WTC11 (cell line): ENCODE results near the gene RXFP3. TPM values are rescaled to one million over a fixed set of nuclear protein-coding genes. Genes with fewer than 3 reads are reported as not detected.

Source experiments
- ATAC-seq: fragments of 200-7000 bp; cut with Tn5 transposase; 2 replicates; pipeline ENCODE4 v1.10.0; 2021; ENCODE audit warnings: mild to moderate bottlenecking, moderate library complexity
- CTCF ChIA-PET: fragments of 300-600 bp; sonication (Branson Sonifier 250); formaldehyde crosslinking; loops from one replicate; lab custom pipeline; 2021; ENCODE audit warnings: antibody characterized with exemption; lab: Charles Lee
- POLR2A ChIA-PET: fragments of 350-600 bp; sonication (Branson Sonifier 250); formaldehyde crosslinking; loops from one replicate; lab custom pipeline; 2021; ENCODE audit warnings: antibody characterized with exemption; lab: Charles Lee
- DNase-seq: peaks from one replicate; pipeline ENCODE4 v3.0.0; 2021; ENCODE audit warnings: low spot score
- H3K27ac Mint-ChIP-seq: 2 replicates; pipeline ENCODE4 v1.8.0; 2021; ENCODE audit warnings: mixed read lengths
- H3K27me3 Mint-ChIP-seq: 2 replicates; pipeline ENCODE4 v1.8.0; 2021; ENCODE audit warnings: low read depth, mild to moderate bottlenecking, moderate library complexity, mixed read lengths
- H3K36me3 Mint-ChIP-seq: 2 replicates; pipeline ENCODE4 v1.8.0; 2021; ENCODE audit warnings: mixed read lengths
- H3K4me1 Mint-ChIP-seq: 2 replicates; pipeline ENCODE4 v1.8.0; 2022; ENCODE audit warnings: mixed read lengths
- H3K4me3 Mint-ChIP-seq: 2 replicates; pipeline ENCODE4 v1.8.0; 2021; ENCODE audit warnings: mild to moderate bottlenecking, moderate library complexity, mixed read lengths
- H3K9me3 Mint-ChIP-seq: 2 replicates; pipeline ENCODE4 v1.8.0; 2021; ENCODE audit warnings: mixed read lengths
- ESRRA ChIP-seq: sonication (generic); formaldehyde crosslinking; IDR thresholded peaks from 2 replicates; pipeline ENCODE4 v1.8.1; 2022; ENCODE audit warnings: mild to moderate bottlenecking, missing genetic modification reagents, borderline replicate concordance
- FOXJ3 ChIP-seq: sonication (generic); formaldehyde crosslinking; IDR thresholded peaks from 2 replicates; pipeline ENCODE4 v1.9.0; 2021; ENCODE audit warnings: missing genetic modification reagents, mild to moderate bottlenecking, borderline replicate concordance
- FOXK1 ChIP-seq: sonication (generic); formaldehyde crosslinking; IDR thresholded peaks from 2 replicates; pipeline ENCODE4 v1.8.0; 2022; ENCODE audit warnings: mild to moderate bottlenecking, moderate library complexity, missing genetic modification reagents
- NR1H2 ChIP-seq: sonication (generic); formaldehyde crosslinking; IDR thresholded peaks from 2 replicates; pipeline ENCODE4 v1.9.0; 2021; ENCODE audit warnings: mild to moderate bottlenecking, moderate library complexity, missing genetic modification reagents
- ZNF263 ChIP-seq: sonication (generic); formaldehyde crosslinking; IDR thresholded peaks from 2 replicates; pipeline ENCODE4 v1.8.1; 2022; ENCODE audit warnings: low read depth, mild to moderate bottlenecking, moderate library complexity, missing genetic modification reagents
- total RNA-seq: library from RNA; stranded (reverse); gene quantifications from 3 replicates; pipeline ENCODE4 v1.2.3, GENCODE V29; 2021
- TF ChIP-seq, protein P1 (sequence below): fragments of 250-450 bp; sonication (Bioruptor Pico); IDR thresholded peaks from 2 replicates; pipeline ENCODE4 v1.8.0; 2021; ENCODE audit warnings: mild to moderate bottlenecking
- TF ChIP-seq, protein P2 (sequence below): sonication (generic); formaldehyde crosslinking; IDR thresholded peaks from 2 replicates; pipeline ENCODE4 v1.8.0; 2023; ENCODE audit warnings: mild to moderate bottlenecking, missing genetic modification reagents
- TF ChIP-seq, protein P3 (sequence below): sonication (generic); formaldehyde crosslinking; IDR thresholded peaks from 2 replicates; pipeline ENCODE4 v1.8.1; 2022; ENCODE audit warnings: low read depth, missing genetic modification reagents, borderline replicate concordance
- TF ChIP-seq, protein P4 (sequence below): sonication (generic); formaldehyde crosslinking; IDR thresholded peaks from 2 replicates; pipeline ENCODE4 v1.8.1; 2023; ENCODE audit warnings: mild to moderate bottlenecking, missing genetic modification reagents, borderline replicate concordance
- TF ChIP-seq, protein P5 (sequence below): sonication (generic); formaldehyde crosslinking; IDR thresholded peaks from 2 replicates; pipeline ENCODE4 v1.8.1; 2023; ENCODE audit warnings: mild to moderate bottlenecking, missing genetic modification reagents
- TF ChIP-seq, protein P6 (sequence below): sonication (generic); formaldehyde crosslinking; IDR thresholded peaks from 2 replicates; pipeline ENCODE4 v1.8.1; 2023; ENCODE audit warnings: mild to moderate bottlenecking, missing genetic modification reagents, moderate library complexity
- TF ChIP-seq, protein P7 (sequence below): sonication (generic); formaldehyde crosslinking; IDR thresholded peaks from 2 replicates; pipeline ENCODE4 v1.8.0; 2022; ENCODE audit warnings: mild to moderate bottlenecking, missing genetic modification reagents

RXFP3 gene
- total RNA-seq, 1 experiment from 2014 or later = 0.22 TPM

DNA sequence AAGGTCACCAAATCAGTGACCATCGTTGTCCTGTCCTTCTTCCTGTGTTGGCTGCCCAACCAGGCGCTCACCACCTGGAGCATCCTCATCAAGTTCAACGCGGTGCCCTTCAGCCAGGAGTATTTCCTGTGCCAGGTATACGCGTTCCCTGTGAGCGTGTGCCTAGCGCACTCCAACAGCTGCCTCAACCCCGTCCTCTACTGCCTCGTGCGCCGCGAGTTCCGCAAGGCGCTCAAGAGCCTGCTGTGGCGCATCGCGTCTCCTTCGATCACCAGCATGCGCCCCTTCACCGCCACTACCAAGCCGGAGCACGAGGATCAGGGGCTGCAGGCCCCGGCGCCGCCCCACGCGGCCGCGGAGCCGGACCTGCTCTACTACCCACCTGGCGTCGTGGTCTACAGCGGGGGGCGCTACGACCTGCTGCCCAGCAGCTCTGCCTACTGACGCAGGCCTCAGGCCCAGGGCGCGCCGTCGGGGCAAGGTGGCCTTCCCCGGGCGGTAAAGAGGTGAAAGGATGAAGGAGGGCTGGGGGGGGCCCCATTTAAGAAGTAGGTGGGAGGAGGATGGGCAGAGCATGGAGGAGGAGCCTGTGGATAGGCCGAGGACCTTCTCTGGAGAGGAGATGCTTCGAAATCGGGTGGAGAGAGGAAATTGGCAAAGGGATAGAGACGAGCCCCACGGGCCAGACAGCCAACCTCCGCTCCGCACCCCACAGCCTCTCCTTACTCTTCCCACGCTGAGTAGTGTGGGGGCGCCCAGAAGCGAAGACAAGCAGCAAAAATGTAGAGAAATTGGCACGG, 1.7 kb downstream of the RXFP3 start:
- ChIA-PET POLR2A (no interaction called here), CTCF (interaction anchor here (2.7 kb wide), 1 partner anchor 32 kb away, joined by 16 read pairs; no protein-coding TSS in a partner anchor)
- H3K9me3 Mint-ChIP-seq = no peaks in the 10 kb centered on the region
- H3K4me1 Mint-ChIP-seq = peaks cover 22% of the 10 kb centered on the region; the same call in 1 of the 2 replicates
- no peak overlapping the region for H3K27ac Mint-ChIP-seq
- ATAC-seq = no peak
- H3K27me3 Mint-ChIP-seq = peaks cover 29% of the 10 kb centered on the region
- DNase-seq = peak; percentile 23
- no peak overlapping the region for H3K4me3 Mint-ChIP-seq
- TF ChIP-seq, protein P1, sequence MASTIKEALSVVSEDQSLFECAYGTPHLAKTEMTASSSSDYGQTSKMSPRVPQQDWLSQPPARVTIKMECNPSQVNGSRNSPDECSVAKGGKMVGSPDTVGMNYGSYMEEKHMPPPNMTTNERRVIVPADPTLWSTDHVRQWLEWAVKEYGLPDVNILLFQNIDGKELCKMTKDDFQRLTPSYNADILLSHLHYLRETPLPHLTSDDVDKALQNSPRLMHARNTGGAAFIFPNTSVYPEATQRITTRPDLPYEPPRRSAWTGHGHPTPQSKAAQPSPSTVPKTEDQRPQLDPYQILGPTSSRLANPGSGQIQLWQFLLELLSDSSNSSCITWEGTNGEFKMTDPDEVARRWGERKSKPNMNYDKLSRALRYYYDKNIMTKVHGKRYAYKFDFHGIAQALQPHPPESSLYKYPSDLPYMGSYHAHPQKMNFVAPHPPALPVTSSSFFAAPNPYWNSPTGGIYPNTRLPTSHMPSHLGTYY (CRISPR knock-in tag) = no peak
- TF ChIP-seq ZNF263 (CRISPR knock-in tag) (0 out of 2 replicates have a peak, but pooled peaks have one; percentile 15), FOXJ3 (CRISPR knock-in tag) (no peak), ESRRA (CRISPR knock-in tag) (no peak), FOXK1 (CRISPR knock-in tag) (no peak)
- TF ChIP-seq, protein P2, sequence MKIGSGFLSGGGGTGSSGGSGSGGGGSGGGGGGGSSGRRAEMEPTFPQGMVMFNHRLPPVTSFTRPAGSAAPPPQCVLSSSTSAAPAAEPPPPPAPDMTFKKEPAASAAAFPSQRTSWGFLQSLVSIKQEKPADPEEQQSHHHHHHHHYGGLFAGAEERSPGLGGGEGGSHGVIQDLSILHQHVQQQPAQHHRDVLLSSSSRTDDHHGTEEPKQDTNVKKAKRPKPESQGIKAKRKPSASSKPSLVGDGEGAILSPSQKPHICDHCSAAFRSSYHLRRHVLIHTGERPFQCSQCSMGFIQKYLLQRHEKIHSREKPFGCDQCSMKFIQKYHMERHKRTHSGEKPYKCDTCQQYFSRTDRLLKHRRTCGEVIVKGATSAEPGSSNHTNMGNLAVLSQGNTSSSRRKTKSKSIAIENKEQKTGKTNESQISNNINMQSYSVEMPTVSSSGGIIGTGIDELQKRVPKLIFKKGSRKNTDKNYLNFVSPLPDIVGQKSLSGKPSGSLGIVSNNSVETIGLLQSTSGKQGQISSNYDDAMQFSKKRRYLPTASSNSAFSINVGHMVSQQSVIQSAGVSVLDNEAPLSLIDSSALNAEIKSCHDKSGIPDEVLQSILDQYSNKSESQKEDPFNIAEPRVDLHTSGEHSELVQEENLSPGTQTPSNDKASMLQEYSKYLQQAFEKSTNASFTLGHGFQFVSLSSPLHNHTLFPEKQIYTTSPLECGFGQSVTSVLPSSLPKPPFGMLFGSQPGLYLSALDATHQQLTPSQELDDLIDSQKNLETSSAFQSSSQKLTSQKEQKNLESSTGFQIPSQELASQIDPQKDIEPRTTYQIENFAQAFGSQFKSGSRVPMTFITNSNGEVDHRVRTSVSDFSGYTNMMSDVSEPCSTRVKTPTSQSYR (CRISPR knock-in tag) = no peak
- TF ChIP-seq, protein P3, sequence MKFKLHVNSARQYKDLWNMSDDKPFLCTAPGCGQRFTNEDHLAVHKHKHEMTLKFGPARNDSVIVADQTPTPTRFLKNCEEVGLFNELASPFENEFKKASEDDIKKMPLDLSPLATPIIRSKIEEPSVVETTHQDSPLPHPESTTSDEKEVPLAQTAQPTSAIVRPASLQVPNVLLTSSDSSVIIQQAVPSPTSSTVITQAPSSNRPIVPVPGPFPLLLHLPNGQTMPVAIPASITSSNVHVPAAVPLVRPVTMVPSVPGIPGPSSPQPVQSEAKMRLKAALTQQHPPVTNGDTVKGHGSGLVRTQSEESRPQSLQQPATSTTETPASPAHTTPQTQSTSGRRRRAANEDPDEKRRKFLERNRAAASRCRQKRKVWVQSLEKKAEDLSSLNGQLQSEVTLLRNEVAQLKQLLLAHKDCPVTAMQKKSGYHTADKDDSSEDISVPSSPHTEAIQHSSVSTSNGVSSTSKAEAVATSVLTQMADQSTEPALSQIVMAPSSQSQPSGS (CRISPR knock-in tag) = no peak
- TF ChIP-seq, protein P4, sequence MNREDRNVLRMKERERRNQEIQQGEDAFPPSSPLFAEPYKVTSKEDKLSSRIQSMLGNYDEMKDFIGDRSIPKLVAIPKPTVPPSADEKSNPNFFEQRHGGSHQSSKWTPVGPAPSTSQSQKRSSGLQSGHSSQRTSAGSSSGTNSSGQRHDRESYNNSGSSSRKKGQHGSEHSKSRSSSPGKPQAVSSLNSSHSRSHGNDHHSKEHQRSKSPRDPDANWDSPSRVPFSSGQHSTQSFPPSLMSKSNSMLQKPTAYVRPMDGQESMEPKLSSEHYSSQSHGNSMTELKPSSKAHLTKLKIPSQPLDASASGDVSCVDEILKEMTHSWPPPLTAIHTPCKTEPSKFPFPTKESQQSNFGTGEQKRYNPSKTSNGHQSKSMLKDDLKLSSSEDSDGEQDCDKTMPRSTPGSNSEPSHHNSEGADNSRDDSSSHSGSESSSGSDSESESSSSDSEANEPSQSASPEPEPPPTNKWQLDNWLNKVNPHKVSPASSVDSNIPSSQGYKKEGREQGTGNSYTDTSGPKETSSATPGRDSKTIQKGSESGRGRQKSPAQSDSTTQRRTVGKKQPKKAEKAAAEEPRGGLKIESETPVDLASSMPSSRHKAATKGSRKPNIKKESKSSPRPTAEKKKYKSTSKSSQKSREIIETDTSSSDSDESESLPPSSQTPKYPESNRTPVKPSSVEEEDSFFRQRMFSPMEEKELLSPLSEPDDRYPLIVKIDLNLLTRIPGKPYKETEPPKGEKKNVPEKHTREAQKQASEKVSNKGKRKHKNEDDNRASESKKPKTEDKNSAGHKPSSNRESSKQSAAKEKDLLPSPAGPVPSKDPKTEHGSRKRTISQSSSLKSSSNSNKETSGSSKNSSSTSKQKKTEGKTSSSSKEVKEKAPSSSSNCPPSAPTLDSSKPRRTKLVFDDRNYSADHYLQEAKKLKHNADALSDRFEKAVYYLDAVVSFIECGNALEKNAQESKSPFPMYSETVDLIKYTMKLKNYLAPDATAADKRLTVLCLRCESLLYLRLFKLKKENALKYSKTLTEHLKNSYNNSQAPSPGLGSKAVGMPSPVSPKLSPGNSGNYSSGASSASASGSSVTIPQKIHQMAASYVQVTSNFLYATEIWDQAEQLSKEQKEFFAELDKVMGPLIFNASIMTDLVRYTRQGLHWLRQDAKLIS (CRISPR knock-in tag) = no peak
- TF ChIP-seq, protein P5, sequence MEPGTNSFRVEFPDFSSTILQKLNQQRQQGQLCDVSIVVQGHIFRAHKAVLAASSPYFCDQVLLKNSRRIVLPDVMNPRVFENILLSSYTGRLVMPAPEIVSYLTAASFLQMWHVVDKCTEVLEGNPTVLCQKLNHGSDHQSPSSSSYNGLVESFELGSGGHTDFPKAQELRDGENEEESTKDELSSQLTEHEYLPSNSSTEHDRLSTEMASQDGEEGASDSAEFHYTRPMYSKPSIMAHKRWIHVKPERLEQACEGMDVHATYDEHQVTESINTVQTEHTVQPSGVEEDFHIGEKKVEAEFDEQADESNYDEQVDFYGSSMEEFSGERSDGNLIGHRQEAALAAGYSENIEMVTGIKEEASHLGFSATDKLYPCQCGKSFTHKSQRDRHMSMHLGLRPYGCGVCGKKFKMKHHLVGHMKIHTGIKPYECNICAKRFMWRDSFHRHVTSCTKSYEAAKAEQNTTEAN (CRISPR knock-in tag) = no peak
- no peaks in the 10 kb centered on the region for H3K36me3 Mint-ChIP-seq

DNA sequence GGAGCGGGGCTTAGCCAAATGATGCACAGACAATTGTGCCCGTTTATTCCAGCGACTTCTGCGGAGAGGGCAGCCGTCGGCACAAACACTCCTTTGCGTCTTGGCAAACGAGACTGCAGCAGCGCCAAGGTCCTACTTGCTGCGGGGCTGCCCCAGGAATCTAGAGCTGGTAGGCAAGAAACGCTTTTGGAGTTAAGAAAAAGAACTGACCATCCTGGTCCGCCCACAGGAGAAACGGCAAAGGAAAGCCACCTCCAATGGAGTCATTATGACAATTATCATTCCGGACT, 2.3 kb downstream of the RXFP3 start:
- Mint-ChIP-seq H3K27me3 (peaks cover 29% of the 10 kb centered on the region), H3K9me3 (no peaks in the 10 kb centered on the region), H3K27ac (no peak overlapping the region), H3K36me3 (no peaks in the 10 kb centered on the region), H3K4me3 (no peak overlapping the region), H3K4me1 (peaks cover 22% of the 10 kb centered on the region; the same call in 1 of the 2 replicates)
- ATAC-seq (no peak), DNase-seq (no peak)
- ChIA-PET CTCF (interaction anchor here (2.7 kb wide), 1 partner anchor 31 kb away, joined by 16 read pairs; no protein-coding TSS in a partner anchor), POLR2A (no interaction called here)
- TF ChIP-seq NR1H2 (CRISPR knock-in tag) (no peak), ESRRA (CRISPR knock-in tag) (no peak)
- TF ChIP-seq, protein P6, sequence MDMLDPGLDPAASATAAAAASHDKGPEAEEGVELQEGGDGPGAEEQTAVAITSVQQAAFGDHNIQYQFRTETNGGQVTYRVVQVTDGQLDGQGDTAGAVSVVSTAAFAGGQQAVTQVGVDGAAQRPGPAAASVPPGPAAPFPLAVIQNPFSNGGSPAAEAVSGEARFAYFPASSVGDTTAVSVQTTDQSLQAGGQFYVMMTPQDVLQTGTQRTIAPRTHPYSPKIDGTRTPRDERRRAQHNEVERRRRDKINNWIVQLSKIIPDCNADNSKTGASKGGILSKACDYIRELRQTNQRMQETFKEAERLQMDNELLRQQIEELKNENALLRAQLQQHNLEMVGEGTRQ = no peak
- TF ChIP-seq, protein P7, sequence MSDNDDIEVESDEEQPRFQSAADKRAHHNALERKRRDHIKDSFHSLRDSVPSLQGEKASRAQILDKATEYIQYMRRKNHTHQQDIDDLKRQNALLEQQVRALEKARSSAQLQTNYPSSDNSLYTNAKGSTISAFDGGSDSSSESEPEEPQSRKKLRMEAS (CRISPR knock-in tag) = no peak
